Small intestine (tissue), 7 donors: ENCODE data around the gene PLEKHF1. TPM values are rescaled to one million over a fixed set of nuclear protein-coding genes. Genes with fewer than 3 reads are reported as not detected.

ENCODE experiments used
- DNase-seq, 2 donors: peaks; one replicate each; pipeline versions ENCODE4 v3.0.0 to v3.0.0-alpha.2; 2013
- FAIRE-seq: peaks from 2 replicates; lab custom pipeline; 2012; peaks lifted over from hg19 to GRCh38; lab: Jason Lieb, UNC
- H3K27ac ChIP-seq, 3 donors: one replicate each; pipeline ENCODE4 v1.5.1; 2013; ENCODE audit warnings: low read length in 2 of 3, mild to moderate bottlenecking in 2 of 3, control low read depth in 1 of 3, inconsistent platforms in 1 of 3, low read depth in 1 of 3, moderate library complexity in 1 of 3
- H3K27me3 ChIP-seq, 3 donors: one replicate each; pipeline ENCODE4 v1.6.1; 2013; ENCODE audit warnings: low read length in 3 of 3, inconsistent platforms in 1 of 3; ENCODE audit not compliant: control insufficient read depth in 3 of 3, insufficient read depth in 3 of 3
- H3K36me3 ChIP-seq, 3 donors: one replicate each; pipeline ENCODE4 v1.6.1; 2013; ENCODE audit warnings: low read length in 3 of 3, inconsistent platforms in 1 of 3, low read depth in 1 of 3, mild to moderate bottlenecking in 1 of 3, moderate library complexity in 1 of 3; ENCODE audit not compliant: control insufficient read depth in 3 of 3, insufficient read depth in 2 of 3
- H3K4me1 ChIP-seq, 3 donors: one replicate each; pipeline ENCODE4 v1.6.1; 2013; ENCODE audit warnings: low read length in 2 of 3, inconsistent platforms in 1 of 3, low read depth in 1 of 3, mild to moderate bottlenecking in 1 of 3, moderate library complexity in 1 of 3; ENCODE audit not compliant: control insufficient read depth in 3 of 3, insufficient read depth in 2 of 3
- H3K4me3 ChIP-seq, 3 donors: one replicate each; pipeline ENCODE4 v1.5.1; 2013; ENCODE audit warnings: low read length in 3 of 3, control low read depth in 1 of 3, inconsistent platforms in 1 of 3, low read depth in 1 of 3, mild to moderate bottlenecking in 1 of 3, moderate library complexity in 1 of 3
- H3K9me3 ChIP-seq, 2 donors: one replicate each; pipeline ENCODE4 v1.6.1; 2013; ENCODE audit warnings: low read depth in 1 of 2, low read length in 1 of 2; ENCODE audit not compliant: control insufficient read depth in 2 of 2, insufficient read depth in 1 of 2
- WGBS, 3 donors: extraction: QIAGEN DNeasy Blood & Tissue Kit; methylation state at CpG; one replicate each; pipeline ENCODE4 v1.1.7; 2013; 5-methylcytosine and 5-hydroxymethylcytosine counted together
- polyA plus RNA-seq, 4 donors: library from polyadenylated mRNA; stranded (reverse) in 3 of 4; unstranded in 1 of 4; fragments of 200-250 nt in 3 of 4; fragments of 120-200 nt in 1 of 4; gene quantifications; one replicate each; pipeline versions ENCODE4 v1.2.1 to v1.2.3, GENCODE V29; 2013
- donor health status: healthy with polysubstance abuse.
- donor health status: control.
- donor health status: control.
- donor health status: Bipolar disorder and iron deficiency.
- donor health status: healthy.

The PLEKHF1 gene
- polyA plus RNA-seq, 4 donors: 1.6 to 12.2 (median 7.1) TPM

DNA sequence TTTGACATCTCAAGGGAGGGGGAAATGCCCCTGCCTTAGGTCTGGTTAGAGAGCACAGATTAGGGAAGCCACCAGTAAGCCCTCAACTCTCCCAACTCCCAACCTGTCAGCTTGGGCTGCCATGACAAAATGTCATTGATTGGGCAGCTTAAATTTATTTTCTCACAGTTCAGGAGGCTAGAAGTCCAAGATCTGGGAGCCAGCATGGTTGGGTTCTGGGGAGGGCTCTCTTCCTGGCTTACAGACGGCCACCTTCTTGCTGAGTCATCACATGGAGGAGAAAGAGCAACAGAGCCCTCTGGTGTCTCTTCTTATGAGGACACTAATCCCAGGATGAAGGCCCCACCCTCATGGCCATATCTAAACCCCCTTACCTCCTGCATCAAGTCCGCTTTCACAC is 25.6 kb downstream of the PLEKHF1 start:
- Histone ChIP-seq H3K4me1 (no peaks in the 10 kb centered on the region), H3K27me3 (no peaks in the 10 kb centered on the region), H3K27ac (no peak overlapping the region), H3K4me3 (no peak overlapping the region), H3K36me3 (no peaks in the 10 kb centered on the region), H3K9me3 (peaks cover 0 to 9% of the 10 kb centered on the region in 2 donors)
- WGBS, 3 donors: 52 to 56% (median 52%) methylated on average over 2 of the region's 2 CpGs
- FAIRE-seq (no peak), DNase-seq (peak in 1 of 2 donors; percentile 44)

- FAIRE-seq (no peak), DNase-seq (no peak)
- Histone ChIP-seq H3K4me1 (no peaks in the 10 kb centered on the region), H3K36me3 (no peaks in the 10 kb centered on the region), H3K4me3 (no peak overlapping the region), H3K27me3 (no peaks in the 10 kb centered on the region), H3K9me3 (peaks cover 0 to 9% of the 10 kb centered on the region in 2 donors), H3K27ac (no peak overlapping the region)
- 87 to 96% (median 92%) methylated on average over 5 of the region's 5 CpGs for WGBS, 3 donors
These were observed 28.9 kb downstream of the PLEKHF1 start for GRCh38 chr19:29694161-29694560.

- FAIRE-seq (no peak), DNase-seq (peak; percentile 74 to 83)
- no peak overlapping the region for H3K27ac ChIP-seq
- H3K4me3 ChIP-seq: no peak overlapping the region
- 71 to 74% (median 71%) methylated on average over 18 to 19 of the region's 19 CpGs for WGBS, 3 donors
- H3K4me1 ChIP-seq: no peaks in the 10 kb centered on the region
- H3K27me3 ChIP-seq: no peaks in the 10 kb centered on the region
- no peaks in the 10 kb centered on the region for H3K36me3 ChIP-seq
- peaks cover 0 to 9% of the 10 kb centered on the region in 2 donors for H3K9me3 ChIP-seq
These were observed 29.7 kb downstream of the PLEKHF1 start for GRCh38 chr19:29694669-29695627.

- Histone ChIP-seq H3K9me3 (peaks cover 0 to 3% of the 10 kb centered on the region in 2 donors), H3K27me3 (no peaks in the 10 kb centered on the region), H3K36me3 (no peaks in the 10 kb centered on the region), H3K4me3 (no peak overlapping the region), H3K27ac (no peak overlapping the region), H3K4me1 (no peaks in the 10 kb centered on the region)
- DNase-seq: no peak
- no peak for FAIRE-seq
- WGBS, 3 donors: 82 to 91% (median 90%) methylated on average over 6 of the region's 6 CpGs
These were observed 30.7 kb downstream of the PLEKHF1 start for GRCh38 chr19:29695765-29696564.

DNA sequence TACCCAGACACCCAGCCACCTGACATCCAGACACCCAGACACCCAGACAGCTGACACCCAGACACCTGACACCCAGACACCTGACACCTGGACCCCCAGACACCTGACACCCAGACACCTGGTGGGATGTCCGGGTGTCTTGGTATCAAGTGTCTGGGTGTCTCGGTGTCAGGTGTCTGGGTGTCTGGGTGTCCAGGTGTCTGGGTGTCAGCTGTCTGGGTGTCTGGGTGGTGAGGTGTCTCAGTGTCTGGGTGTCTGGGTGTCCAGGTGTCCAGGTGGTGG is 31.2 kb downstream of the PLEKHF1 start:
- 43 to 90% (median 78%) methylated on average over 2 of the region's 2 CpGs for WGBS, 3 donors
- Histone ChIP-seq H3K27ac (no peak overlapping the region), H3K9me3 (no peaks in the 10 kb centered on the region), H3K4me1 (no peaks in the 10 kb centered on the region), H3K4me3 (no peak overlapping the region), H3K36me3 (no peaks in the 10 kb centered on the region), H3K27me3 (no peaks in the 10 kb centered on the region)
- DNase-seq (no peak), FAIRE-seq (no peak)

DNA sequence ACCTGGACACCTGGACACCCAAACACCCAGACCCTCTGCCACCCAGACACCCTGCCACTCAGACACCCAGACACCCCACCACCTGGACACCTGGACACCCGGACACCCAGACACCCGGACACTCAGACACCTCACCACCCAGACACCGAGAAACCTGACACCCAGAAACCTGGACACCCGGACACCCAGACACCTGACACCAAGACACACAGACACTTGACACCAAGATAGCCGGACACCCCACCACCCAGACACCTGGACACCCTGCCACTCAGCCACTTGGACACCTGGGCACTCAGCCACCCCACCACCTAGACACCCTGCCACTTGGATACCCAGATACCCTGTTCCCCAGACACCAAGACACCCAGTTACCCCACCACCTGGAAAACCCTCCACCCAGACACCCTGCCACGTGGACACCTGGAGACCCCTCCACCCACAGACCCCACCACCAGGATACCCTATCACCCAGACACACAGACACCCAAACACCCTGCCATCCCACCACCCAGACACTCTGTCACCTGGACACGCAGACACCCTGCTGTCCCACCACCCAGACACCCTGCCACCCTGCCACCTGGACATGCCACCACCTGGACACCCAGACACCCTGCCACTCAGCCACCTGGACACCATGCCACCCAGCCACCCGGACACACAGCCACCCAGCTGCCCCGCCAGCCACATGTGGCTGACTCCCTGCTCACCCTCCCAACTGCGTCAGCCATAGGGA is 32.4 kb downstream of the PLEKHF1 start:
- no peaks in the 10 kb centered on the region for H3K27me3 ChIP-seq
- H3K9me3 ChIP-seq: no peaks in the 10 kb centered on the region
- H3K27ac ChIP-seq: no peak overlapping the region
- no peaks in the 10 kb centered on the region for H3K4me1 ChIP-seq
- peaks cover 3 to 8% (median 3%) of the 10 kb centered on the region in 3 donors for H3K36me3 ChIP-seq
- 76 to 84% (median 78%) methylated on average over 6 to 10 of the region's 10 CpGs for WGBS, 3 donors
- H3K4me3 ChIP-seq: no peak overlapping the region
- FAIRE-seq: no peak
- DNase-seq: no peak

DNA sequence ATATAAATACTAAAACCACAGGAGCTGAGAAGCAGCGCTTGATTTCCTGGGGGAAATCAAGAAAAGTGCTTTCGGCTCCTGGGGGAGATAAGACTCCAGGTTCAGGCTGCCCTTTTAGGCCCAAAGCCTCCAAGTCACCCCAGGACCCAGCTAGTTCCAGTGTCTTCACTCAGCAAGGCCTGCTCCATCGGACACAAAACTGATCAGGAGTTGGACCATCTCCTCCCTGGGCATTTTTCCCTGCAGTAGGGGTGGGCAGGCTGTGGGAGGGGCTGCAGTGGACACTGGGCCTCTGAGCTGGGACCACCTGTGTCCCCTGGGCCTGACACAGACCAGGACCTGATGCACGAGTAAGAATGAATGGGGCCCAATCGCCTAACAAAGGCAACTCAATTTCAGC is 34.6 kb downstream of the PLEKHF1 start:
- H3K27ac ChIP-seq: no peak overlapping the region
- FAIRE-seq (no peak), DNase-seq (no peak)
- H3K9me3 ChIP-seq: no peaks in the 10 kb centered on the region
- H3K27me3 ChIP-seq: no peaks in the 10 kb centered on the region
- H3K36me3 ChIP-seq: peaks cover 3 to 16% (median 3%) of the 10 kb centered on the region in 3 donors
- H3K4me3 ChIP-seq: no peak overlapping the region
- H3K4me1 ChIP-seq: no peaks in the 10 kb centered on the region
- WGBS, 3 donors: 82 to 85% (median 83%) methylated on average over 5 of the region's 5 CpGs

DNA sequence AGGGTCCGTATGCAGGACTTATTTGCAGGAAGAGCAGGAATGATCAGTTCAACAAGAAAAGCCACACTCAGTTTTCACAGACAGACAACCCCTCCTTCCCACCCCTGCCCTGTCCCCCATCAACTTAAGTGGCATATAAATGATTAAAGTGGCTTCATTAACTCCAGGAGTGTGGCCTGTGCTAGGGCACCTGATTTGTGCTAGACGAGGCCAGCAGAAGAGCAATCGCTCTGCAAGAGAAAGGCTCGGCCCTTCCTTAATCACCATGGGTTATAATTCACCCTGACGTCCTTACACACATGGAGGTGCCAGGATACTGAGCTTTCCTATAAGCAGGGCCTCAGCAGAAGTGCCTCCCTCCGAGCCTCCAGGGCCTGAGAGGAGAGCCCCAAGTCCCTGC is 35.2 kb downstream of the PLEKHF1 start:
- no peak overlapping the region for H3K27ac ChIP-seq
- H3K4me3 ChIP-seq: no peak overlapping the region
- WGBS, 3 donors: 77 to 83% (median 82%) methylated on average over 6 of the region's 6 CpGs
- no peaks in the 10 kb centered on the region for H3K4me1 ChIP-seq
- peaks cover 3 to 16% (median 3%) of the 10 kb centered on the region in 3 donors for H3K36me3 ChIP-seq
- FAIRE-seq (no peak), DNase-seq (no peak)
- no peaks in the 10 kb centered on the region for H3K9me3 ChIP-seq
- no peaks in the 10 kb centered on the region for H3K27me3 ChIP-seq
